GM20431 (cell line): ENCODE data around the gene ARL13A.
"Not testable (repeated sequence)": the region's sequence is repeated elsewhere in the genome, so short reads cannot be mapped to it uniquely, and the experiment has no call there.

Experiments
- in situ Hi-C: fragments of 300-500 bp; cut with MseI, MboI; formaldehyde crosslinking; loops from one replicate; pipeline ENCODE4 v1.15.0; 2020; ENCODE audit warnings: low sequenced_read_pairs; ENCODE audit not compliant: unreplicated experiment

Gene ARL13A

GRCh38 chrX:100981498-100981845, 12.0 kb downstream of the ARL13A start:
- in situ Hi-C loops: not testable (repeated sequence)

- in situ Hi-C loops: no loop called here
These were observed 15.3 kb downstream of the ARL13A start for GRCh38 chrX:100984818-100985217.

GRCh38 chrX:100990139-100990538, 20.6 kb downstream of the ARL13A start:
- in situ Hi-C loops: no loop called here

GRCh38 chrX:100994352-100995281, 25.1 kb downstream of the ARL13A start:
- in situ Hi-C loops: no loop called here

- in situ Hi-C loops: no loop called here
These were observed 26.0 kb downstream of the ARL13A start for GRCh38 chrX:100995469-100995868.

GRCh38 chrX:100999451-100999850, 29.9 kb downstream of the ARL13A start:
- in situ Hi-C loops: no loop called here

- in situ Hi-C loops: no loop called here
These were observed 39.6 kb downstream of the ARL13A start for GRCh38 chrX:101009090-101009489.

GRCh38 chrX:101012031-101012430, 42.5 kb downstream of the ARL13A start:
- in situ Hi-C loops: not testable (repeated sequence)

- in situ Hi-C loops: no loop called here
These were observed 52.5 kb downstream of the ARL13A start for GRCh38 chrX:101022020-101022419.

- in situ Hi-C loops: no loop called here
These were observed 55.6 kb downstream of the ARL13A start for GRCh38 chrX:101025126-101025525.

- in situ Hi-C loops: no loop called here
These were observed 59.1 kb downstream of the ARL13A start for GRCh38 chrX:101028562-101028961.

- in situ Hi-C loops: no loop called here
These were observed 60.2 kb downstream of the ARL13A start for GRCh38 chrX:101029665-101030064.

GRCh38 chrX:101037231-101037630, 67.7 kb downstream of the ARL13A start:
- in situ Hi-C loops: no loop called here

- in situ Hi-C loops: no loop called here
These were observed 70.7 kb downstream of the ARL13A start for GRCh38 chrX:101040197-101040596.
